Nucleus accumbens (tissue), 56 donors: Measurements from ENCODE around the gene RPP14.
A peak's percentile ranks its signal among the peaks of the same experiment; 100 is the strongest.
"Not testable (repeated sequence)": the region's sequence is repeated elsewhere in the genome, so short reads cannot be mapped to it uniquely, and the experiment has no call there.

Experiments used
- DNase-seq, 56 donors: peaks; one replicate each; lab custom pipeline; 2025; lab: John Stamatoyannopoulos, UW

The RPP14 gene

GRCh38 chr3:58329150-58329921 is 23.3 kb downstream of the RPP14 start:
- no peak for DNase-seq

- DNase-seq, result no peak
Measured at GRCh38 chr3:58329922-58330413, 23.9 kb downstream of the RPP14 start.

- DNase-seq, result no peak
Measured at GRCh38 chr3:58331593-58332152, 25.6 kb downstream of the RPP14 start.

GRCh38 chr3:58332575-58333188 is 26.6 kb downstream of the RPP14 start, which contains the start of gene PXK:
Gene PXK, plus strand, starts transcription at chr3:58332892. Its CDS starts 97 bp downstream, at chr3:58332989.
- DNase-seq, result peak in 55 of 56 donors; percentile 4 to 91 (median 76)

GRCh38 chr3:58333206-58334012 is 27.4 kb downstream of the RPP14 start:
- DNase-seq, result peak in 34 of 56 donors; percentile 4 to 59 (median 28)

- peak in 21 of 56 donors; percentile 2 to 64 (median 21) for DNase-seq
Measured at GRCh38 chr3:58334013-58334321, 27.9 kb downstream of the RPP14 start.

- DNase-seq, result no peak
Measured at GRCh38 chr3:58334506-58334884, 28.4 kb downstream of the RPP14 start.

- no peak for DNase-seq
Measured at GRCh38 chr3:58335652-58335947, 29.6 kb downstream of the RPP14 start.

GRCh38 chr3:58336135-58336882 is 30.3 kb downstream of the RPP14 start:
- DNase-seq, result no peak

GRCh38 chr3:58337190-58337589 is 31.1 kb downstream of the RPP14 start:
- no peak for DNase-seq

- DNase-seq, result not testable (repeated sequence)
Measured at GRCh38 chr3:58339146-58339545, 33.1 kb downstream of the RPP14 start.

GRCh38 chr3:58340594-58341244 is 34.7 kb downstream of the RPP14 start:
- no peak for DNase-seq

GRCh38 chr3:58341376-58341775 is 35.3 kb downstream of the RPP14 start:
- no peak for DNase-seq

- DNase-seq, result peak in 6 of 56 donors; percentile 2 to 30 (median 10)
Measured at GRCh38 chr3:58342676-58343075, 36.6 kb downstream of the RPP14 start.

GRCh38 chr3:58345457-58345856 is 39.4 kb downstream of the RPP14 start:
- DNase-seq, result no peak

GRCh38 chr3:58346368-58346767 is 40.3 kb downstream of the RPP14 start:
- no peak for DNase-seq

GRCh38 chr3:58347984-58348383 is 41.9 kb downstream of the RPP14 start:
- DNase-seq, result no peak

- DNase-seq, result no peak
Measured at GRCh38 chr3:58349792-58350626, 44.0 kb downstream of the RPP14 start.

GRCh38 chr3:58350627-58351013 is 44.6 kb downstream of the RPP14 start:
- no peak for DNase-seq
